GM18502 (cell line): ENCODE measurements around the gene TMEM86B.

Experiments used
- ATAC-seq: cut with Tn5 transposase; IDR thresholded peaks from one replicate; pipeline ENCODE4 v1.9.1; 2021; ENCODE audit warnings: mild to moderate bottlenecking; ENCODE audit not compliant: unreplicated experiment, poor library complexity

The TMEM86B gene

DNA sequence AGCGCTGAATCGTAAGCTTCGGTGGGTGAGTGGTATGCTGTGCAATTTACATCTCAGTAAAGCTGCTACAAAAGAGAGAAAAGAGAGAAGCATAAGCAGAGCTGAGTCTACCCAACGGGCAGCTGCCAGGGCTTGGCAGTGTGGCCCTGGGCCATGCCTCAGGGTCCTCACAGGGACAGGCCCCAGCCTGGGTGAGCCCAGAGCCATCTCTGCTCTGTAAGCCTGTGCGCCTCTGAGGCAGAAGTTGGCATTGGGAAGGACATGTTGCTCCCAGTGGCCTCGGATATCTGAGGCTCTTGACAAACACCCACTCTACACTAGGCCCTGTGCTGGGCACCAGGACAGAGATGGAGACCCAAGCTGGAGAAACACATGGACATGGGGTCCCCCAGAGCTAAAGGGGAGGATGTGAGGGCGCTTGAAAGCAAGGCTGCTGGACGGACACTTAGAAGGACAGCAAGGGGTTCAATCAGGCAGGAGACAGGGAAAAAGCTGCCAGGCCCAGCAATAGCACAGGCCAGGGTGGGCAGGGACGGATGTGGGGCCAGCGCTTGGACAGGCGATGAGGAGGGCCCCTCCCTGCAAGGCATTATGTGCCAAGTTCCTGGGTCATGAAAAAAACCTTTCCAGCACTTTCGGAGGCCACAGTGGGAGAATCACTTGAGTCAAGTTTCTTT is 15.6 kb upstream of the TMEM86B start:
- no peak for ATAC-seq

DNA sequence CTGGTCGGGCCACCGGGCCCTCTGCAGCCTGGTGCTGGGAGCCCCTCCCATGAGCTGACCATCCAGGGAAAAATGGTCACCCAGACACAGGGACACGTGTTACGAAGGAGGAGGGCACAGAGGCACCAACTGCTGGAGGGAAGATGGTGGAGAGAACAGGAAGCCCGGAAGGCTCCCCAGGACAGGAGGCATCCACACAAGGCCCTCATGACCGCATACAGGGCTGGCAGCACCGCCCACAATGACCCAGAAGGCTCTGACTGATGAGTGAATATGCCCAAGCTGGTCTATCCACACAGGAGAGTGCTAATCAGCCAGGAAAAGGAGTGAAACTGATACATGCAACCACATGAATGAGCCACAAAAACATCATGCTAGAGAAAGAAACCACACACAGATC is 14.0 kb upstream of the TMEM86B start:
- no peak for ATAC-seq

DNA sequence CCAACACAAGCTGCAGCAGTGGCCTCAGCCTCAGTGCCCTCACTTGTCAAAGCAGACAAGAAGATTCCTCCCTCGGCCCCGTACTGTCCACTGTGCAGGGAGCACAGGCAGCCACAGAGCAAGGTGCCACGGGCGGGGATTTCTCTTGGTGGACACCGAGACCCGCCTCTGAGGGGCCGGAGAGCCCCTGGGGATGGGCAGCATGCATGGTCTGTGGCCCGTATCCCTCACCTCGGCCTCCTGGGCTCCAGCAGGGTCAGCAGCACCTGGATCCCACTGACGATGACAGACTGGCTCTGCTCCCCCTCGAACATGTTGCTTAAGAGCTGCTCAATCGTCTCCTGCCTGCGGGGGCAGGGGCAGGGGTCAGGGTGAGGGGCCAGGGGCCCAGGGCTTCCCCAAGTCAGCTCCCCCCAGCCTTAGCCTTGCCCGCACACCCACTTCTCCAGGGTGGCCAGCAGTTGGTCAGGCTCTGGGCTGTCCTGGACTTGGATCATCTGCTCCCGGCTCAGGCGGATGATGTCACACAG is 13.4 kb upstream of the TMEM86B start:
- ATAC-seq, result no peak

DNA sequence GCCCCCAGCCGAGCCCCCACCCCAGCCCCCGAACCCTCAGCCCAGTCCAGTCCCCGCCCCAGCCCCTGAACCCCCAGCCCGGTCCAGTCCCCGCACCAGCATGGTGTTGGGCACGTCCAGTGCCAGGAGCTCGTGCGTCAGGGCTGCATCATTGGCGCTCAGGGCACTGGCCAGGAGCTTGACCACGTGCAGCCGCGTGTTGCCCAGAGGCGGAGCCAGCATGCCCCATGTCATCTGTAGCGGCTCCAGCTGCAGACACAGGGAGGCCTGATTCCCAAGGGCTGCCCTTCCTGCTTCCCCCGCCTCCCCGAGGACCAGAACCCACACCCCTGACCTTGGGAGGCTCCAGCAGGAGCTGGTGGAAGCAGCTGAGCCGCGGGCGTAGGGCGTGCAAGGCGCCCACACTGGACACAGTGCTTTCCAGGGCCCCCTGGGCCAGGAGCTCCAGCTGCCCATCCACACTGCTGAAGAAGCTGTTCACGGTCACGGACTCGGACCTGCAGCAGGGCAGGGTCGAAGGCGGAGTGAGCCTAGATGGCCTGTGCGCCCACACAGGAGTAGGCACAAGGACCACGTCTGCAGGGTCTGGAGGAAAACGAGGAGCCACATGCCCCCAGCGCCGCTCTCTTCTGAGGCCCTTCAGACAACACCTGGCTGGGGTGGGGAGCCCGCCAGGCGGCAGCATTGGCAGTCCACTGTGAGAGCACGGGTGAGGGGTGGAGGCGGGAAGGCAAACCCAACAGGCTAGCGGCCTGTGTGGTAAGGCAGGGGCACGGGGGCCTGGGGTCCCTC is 12.8 kb upstream of the TMEM86B start:
- ATAC-seq, result no peak

DNA sequence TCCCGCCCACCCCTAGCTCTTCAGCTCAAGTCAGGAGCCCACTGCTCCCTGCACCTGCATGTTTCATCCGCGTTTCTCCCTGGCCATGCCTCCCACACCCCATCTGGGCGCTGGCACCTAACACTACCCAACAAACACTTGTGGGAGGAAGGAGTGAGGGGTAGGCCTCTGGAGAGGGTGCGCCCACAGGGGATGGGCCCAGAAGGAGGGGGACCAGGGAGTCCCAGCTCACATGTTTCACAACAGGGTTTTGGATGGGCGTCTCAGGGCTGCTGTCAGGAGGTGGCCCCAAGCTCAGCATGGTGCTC is 12.1 kb upstream of the TMEM86B start:
- ATAC-seq, result no peak

DNA sequence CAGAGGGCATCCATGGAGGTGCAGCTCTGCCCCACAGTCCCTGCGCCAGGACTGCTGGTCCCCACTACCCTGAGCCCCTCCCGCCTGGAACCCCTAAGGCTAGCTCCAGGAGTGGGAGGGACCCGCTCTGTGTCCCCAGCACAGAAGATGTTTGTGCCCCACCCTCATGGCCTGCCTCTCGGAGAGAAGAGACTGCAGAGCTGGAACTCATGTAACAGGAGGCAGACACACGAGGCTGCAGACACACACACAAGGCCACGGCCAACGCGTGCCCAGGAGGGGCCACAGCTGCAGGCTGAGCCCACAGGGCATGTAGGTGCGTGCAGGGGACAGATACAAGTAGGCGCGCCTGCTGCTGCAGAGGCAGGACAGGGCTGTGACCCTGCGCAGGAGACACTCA is 10.4 kb upstream of the TMEM86B start:
- ATAC-seq, result no peak

DNA sequence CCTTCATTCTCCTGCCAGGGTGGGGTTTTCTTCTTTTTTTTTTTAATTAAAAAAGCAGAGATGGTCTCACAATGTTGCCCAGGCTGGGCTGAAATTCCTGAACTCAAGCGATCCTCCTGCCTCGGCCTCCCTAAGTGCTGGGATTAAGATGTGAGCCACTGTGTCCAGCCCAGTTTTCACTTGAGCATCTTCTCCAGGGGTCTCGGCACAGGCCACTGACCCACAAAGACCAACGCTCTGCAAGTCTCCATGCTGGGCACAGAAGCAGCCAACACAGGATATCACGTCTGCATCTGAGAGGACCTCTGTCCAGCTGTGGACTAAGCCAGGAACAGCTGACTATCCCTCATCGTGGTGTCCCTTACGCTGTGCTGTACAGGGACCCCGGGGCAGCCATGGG is 9.5 kb upstream of the TMEM86B start:
- no peak for ATAC-seq

DNA sequence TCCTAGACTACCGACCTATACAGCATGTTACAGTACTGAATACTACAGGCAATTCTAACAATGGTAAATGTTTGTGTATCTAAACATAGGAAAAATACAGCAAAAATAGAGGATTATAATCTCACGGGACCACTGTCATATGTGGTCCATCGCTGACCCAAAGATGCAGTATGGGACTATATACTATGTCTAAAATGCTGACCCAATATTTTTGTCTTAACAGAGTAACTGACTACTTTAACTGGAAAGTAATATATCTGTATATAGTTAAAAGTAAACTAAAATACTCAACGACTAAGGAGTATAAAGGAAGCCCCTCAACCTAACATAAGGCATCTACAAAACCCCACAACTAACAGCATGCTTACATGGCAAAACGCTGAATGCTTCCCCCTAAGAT is 4.4 kb upstream of the TMEM86B start:
- ATAC-seq, result no peak

DNA sequence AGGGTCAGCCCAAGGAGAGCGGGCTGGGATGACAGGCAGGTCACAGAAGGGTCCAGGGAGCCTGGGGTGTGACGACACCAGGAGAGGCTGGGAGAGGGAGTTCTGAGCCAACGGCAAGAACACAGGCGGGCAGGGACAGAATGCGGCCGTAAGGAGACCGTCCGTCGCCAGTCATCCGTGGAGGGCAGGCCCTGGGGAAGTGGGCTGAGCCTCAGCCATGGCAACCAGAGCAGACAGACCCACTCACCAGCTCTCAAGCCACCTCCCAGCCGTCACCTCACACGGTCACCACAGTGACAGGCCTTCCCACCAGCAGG is 3.7 kb upstream of the TMEM86B start:
- no peak for ATAC-seq

DNA sequence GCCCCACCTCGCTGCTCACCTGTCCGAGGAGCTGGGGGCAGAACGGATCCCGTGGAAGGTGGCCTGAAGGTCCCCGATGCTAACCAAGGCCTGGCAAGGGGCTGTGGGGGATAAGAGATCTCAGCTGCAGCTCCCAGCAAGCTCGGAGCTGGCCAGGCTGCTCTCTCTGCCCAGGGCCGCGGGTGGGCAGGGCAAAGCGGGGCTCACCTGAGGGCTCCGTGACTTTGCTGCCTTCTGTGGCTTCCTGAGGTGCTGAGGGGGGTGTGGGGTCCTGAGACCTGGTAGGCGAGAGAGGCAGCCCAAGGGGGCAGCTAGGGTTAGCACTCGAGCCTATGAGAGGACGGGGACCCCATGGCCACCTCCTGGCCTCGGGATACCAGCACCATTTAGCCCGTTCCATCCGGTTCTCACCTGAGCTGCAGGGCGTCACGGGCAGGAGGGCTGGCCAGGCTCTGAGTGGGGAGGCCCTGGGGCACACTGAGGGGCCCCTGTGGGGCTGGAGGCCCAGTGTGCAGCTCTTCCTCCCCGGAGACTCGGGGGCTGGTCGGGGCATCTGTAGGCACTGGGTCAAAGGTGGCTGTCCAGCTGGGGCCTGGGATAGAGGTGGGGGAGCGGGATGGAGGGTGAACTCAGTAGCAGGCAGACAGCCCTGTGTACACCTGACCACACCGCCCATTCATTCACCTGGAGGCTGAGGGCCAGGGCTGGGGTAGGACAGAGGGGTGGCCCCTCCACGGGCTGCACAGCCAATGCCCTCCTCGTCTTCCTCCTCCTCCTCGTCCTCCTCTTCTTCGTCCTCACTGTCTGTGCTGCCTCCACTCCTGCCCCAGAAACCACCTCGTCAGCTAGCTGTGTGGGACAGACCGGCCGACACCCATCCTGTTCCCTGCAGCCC is 3.1 kb upstream of the TMEM86B start:
- no peak for ATAC-seq

DNA sequence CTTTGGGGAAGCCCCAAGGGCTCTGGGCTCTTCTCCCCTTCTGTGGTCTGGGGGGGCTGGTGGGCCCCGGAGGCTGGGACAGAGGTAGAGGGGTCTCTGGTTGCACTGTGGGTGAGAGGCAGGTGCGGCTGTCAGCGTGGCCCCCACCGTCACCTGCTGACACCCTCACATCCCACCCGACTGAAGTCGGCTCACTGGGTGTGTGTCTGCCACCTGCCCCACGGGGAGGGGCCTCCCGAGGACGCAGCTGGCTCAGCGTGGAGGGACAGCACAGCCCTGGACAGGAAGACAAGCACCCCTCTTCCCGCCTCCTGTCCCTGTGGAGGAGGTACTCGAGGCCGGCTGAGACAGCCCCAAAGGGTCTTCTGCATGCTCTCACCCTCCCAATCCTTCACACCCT is 2.2 kb upstream of the TMEM86B start:
- no peak for ATAC-seq

DNA sequence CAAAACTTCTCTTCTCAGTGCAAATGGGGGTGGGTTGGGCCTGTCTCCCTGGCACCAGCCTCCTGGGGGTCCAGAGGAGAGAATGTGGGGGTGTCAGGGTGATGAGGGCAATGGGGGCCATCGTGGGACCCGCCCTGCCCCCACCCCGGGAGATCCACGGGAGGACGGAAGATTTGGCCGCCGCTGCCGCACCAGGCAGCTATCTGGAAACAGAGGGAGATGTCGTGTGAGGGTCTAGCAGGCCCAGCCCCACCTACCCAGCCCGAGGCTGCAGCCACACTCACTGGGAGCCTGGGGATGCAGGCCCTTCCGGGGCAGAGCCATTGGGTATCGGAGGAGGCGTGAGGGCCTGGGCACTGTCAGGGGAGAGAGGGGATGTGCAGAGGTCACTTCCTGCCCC is 1.8 kb upstream of the TMEM86B start:
- ATAC-seq, result no peak

DNA sequence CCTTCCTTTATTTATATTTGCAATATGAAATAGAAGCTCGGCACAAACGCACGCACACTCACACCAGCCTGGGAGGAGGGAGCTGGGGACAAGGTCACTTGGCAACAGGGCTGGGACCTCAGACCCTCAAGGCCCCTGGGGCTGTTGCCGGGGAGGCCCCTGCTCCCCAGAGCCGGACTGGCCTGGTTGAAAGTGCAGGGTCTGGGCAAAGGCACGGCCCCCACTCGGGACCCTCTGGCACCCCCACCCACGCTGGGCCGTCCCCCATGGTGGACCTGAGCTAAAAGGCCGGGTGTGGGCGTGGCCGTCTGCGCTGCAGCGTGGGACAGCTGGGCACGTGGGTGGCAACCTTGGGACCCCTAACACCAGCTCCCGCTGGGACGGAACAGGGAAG is 1.2 kb upstream of the TMEM86B start:
- ATAC-seq, result no peak

DNA sequence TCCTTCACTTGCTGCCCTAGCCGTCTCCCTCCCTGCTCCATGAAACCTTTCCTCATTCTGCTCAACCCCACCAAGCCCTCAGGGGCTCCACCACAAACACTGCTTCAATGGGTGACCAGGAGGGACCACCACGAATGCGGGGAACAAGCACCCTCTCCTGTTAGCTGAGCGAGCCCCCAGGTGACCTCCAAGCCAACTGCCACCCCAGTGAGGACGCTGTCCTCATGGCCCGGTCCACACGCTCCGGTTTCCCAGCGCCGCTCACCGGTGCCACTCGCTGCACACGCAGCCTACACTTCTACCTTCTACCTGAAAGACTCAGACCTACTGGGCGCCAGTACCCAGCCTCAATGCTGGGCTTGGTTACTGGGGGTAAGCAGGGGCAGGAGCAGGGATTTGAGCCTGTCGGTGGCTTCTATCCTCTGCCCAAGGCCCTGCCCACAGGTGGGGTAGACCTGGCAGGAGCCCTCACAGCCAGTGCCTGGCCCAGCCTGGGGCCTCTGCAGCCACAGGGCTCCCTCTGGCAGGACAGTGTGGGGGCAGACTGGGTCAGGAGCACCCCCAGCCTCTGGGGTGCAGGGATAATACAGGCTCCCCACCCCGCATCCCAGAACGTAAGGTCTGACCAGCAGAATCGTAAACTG is 704 bp upstream of the TMEM86B start:
- ATAC-seq, result no peak

DNA sequence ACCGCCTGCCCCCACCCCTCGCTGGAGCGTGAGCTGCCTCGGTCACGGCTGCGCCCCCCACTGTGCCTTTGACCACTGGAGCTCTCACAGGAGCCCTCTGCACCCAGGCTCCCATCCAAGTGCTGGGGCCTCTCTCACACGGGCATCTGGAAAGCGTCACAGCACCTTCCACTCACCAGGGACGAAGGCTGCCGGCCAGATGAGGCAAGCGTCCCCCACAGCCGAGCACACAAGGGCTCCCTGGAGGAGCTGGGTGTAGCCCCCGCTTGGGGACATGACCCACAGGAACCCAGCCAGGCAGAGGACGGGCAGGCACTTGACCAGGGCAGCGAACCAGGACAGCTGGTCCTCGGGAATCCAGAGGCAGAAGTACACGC is 560 bp downstream of the TMEM86B start:
- no peak for ATAC-seq

DNA sequence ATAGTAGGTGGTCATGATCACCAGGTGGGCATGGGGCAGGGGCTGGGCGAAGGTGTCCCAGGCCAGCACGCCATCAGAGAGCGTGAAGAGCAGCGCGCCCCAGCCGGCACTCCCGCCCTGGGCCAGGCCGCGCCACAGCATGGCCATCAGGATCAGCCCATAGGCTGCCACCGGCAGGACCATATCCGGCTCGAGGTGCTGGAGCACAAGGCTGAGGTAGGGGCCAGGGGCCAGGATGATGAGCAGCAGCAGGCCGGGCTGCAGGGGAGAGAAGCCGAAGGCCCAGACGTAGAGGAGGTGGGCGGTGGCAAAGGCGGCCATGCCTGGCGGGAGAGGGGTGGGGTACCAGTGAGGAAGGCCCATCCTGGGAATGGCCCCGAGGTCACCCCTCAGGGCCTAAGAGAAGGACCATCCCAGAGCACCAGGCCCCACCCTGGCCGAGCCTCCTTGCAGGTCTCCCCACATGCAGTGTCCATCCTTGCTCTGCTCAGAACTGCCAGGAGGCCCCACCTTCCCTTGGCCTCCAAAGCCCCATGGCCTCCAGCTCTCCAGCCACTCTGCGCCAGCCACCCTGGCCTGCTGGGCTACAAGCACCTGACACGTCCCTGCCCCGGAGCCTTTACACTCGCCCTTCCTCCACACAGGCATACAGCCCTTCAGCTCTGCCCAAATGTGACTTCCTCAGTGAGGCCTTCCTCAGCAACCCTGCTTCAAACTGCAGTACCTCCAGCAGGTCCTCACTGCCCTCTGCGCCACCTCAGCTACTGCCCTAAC is 1.1 kb downstream of the TMEM86B start:
- ATAC-seq, result no peak

DNA sequence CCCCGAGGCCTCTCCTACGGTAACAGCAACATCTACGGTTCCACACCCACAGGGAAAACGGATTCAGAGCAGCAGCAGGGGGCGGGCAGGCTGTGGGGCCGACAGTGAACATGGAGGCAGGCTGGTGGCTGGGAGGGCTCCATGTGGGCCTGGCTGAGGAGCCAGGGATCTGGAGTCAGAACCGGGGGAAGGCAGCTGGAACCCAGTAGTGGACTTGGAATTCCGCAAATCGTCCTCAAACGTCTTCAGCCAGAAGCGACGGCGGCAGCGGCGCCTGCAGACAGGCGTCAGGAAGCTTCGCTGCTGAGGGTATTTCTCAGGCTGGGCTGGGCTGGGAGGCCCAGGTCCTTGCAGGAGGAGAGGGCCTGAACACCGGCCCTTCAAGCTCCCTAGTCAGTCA is 1.8 kb downstream of the TMEM86B start:
- ATAC-seq, result no peak

DNA sequence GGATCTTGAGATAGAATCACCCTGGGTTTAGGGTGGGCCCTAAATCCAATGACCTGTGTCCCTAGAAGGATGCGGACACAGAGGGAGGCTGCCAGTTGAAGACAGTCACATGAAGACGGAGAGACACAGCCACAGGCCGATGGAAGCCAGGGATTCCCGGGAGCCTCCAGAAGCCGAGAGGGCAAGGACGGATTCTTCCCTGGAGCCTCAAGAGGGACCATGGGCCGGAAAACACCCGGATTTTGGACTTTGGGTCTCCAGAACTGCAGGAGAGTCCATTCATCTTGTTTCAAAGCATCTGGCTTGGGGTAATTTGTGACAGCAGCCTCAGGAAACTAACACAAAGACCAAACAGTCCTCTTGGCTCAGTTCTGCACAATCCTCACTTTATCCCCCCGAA is 2.3 kb downstream of the TMEM86B start:
- no peak for ATAC-seq

DNA sequence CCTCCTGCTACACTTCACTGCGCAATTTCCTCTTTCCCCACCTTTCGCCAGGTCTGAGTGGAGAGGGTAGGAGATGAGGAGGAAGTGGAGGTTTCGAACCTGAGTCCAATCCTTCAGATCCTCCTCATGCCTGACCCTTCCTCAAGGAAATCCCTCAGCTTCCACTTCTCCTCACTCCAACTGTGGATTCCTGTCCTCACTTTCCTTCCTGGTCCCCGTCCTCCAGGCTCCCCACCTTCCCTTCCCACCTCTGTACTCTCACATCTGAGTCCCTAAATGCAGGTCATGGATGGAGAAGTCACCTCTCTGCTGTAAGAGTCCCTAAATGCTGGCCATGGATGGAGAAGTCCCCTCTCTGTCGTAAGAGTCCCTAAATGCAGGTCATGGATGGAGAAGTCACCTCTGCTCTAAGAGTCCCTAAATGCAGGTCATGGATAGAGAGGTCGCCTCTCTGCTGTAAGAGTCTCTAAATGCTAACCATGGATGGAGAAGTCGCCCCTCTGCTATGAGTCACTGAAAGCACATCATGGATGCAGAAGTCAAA is 3.1 kb downstream of the TMEM86B start:
- no peak for ATAC-seq
